ENCODE results near the gene UBE2V1.

DNA sequence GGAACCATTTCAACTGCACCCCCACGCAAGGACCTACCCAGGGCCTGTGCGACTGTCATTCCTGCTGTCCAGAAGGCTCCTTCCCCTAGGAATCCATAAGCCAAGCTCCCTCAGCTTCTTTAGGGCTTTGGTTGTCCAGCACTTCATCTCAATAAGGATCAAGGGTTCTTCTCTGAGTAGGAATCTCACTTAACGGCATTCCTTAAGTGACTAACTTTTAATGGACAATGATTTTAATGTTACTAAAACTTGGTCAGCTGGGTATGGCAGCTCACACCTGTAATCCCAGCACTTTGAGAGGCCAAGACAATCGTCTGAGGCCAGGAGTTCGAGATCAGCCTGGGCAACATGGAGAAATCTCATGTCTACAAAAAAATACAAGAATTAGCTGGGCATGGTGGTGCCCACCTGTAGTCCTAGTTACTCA lies 13.4 kb downstream of the UBE2V1 start:
- TF ChIP-seq, protein P1, sequence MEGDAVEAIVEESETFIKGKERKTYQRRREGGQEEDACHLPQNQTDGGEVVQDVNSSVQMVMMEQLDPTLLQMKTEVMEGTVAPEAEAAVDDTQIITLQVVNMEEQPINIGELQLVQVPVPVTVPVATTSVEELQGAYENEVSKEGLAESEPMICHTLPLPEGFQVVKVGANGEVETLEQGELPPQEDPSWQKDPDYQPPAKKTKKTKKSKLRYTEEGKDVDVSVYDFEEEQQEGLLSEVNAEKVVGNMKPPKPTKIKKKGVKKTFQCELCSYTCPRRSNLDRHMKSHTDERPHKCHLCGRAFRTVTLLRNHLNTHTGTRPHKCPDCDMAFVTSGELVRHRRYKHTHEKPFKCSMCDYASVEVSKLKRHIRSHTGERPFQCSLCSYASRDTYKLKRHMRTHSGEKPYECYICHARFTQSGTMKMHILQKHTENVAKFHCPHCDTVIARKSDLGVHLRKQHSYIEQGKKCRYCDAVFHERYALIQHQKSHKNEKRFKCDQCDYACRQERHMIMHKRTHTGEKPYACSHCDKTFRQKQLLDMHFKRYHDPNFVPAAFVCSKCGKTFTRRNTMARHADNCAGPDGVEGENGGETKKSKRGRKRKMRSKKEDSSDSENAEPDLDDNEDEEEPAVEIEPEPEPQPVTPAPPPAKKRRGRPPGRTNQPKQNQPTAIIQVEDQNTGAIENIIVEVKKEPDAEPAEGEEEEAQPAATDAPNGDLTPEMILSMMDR (IDR thresholded peaks at IDR 0.05; ENCODE audit: low read depth, low read length), result no peak
- TF ChIP-seq EZH2phosphoT487 (IDR thresholded peaks at IDR 0.05; ENCODE audit: low read depth), result no peak
